ENCODE data around the gene TMPRSS7.
A peak's percentile ranks its signal among the peaks of the same experiment; 100 is the strongest.
"Not testable (repeated sequence)": the region's sequence is repeated elsewhere in the genome, so short reads cannot be mapped to it uniquely, and the experiment has no call there.

The TMPRSS7 gene

GRCh38 chr3:112061152-112061551, 26.6 kb downstream of the TMPRSS7 start:
- no peak for DNase-seq (ENCODE audit: low spot score)

- DNase-seq (ENCODE audit: low spot score) = not testable (repeated sequence)
Observed at GRCh38 chr3:112072387-112073060, 38.0 kb downstream of the TMPRSS7 start.

- no peak for DNase-seq (ENCODE audit: low spot score)
Observed at GRCh38 chr3:112074006-112074405, 39.5 kb downstream of the TMPRSS7 start.

GRCh38 chr3:112074616-112075497, 40.3 kb downstream of the TMPRSS7 start:
- no peak for DNase-seq (ENCODE audit: low spot score)

- DNase-seq (ENCODE audit: low spot score) = no peak
Observed at GRCh38 chr3:112078125-112079083, 43.9 kb downstream of the TMPRSS7 start.

GRCh38 chr3:112083239-112083638, 48.7 kb downstream of the TMPRSS7 start:
- no peak for DNase-seq (ENCODE audit: low spot score)

- DNase-seq (ENCODE audit: low spot score) = no peak
Observed at GRCh38 chr3:112084980-112085705, 50.6 kb downstream of the TMPRSS7 start.

- DNase-seq (ENCODE audit: low spot score) = no peak
Observed at GRCh38 chr3:112085735-112086075, 51.2 kb downstream of the TMPRSS7 start.

GRCh38 chr3:112086076-112086854, 51.7 kb downstream of the TMPRSS7 start, which contains the start of gene C3orf52:
Gene C3orf52 (plus strand): TSS chr3:112086389. CDS start chr3:112086408, 19 bp downstream.
- peak; percentile 16 for DNase-seq (ENCODE audit: low spot score)

- no peak for DNase-seq (ENCODE audit: low spot score)
Observed at GRCh38 chr3:112086875-112087524, 52.5 kb downstream of the TMPRSS7 start.

GRCh38 chr3:112087746-112088145, 53.2 kb downstream of the TMPRSS7 start:
- DNase-seq (ENCODE audit: low spot score) = no peak

- no peak for DNase-seq (ENCODE audit: low spot score)
Observed at GRCh38 chr3:112088944-112089343, 54.4 kb downstream of the TMPRSS7 start.

GRCh38 chr3:112089956-112090886, 55.7 kb downstream of the TMPRSS7 start:
- no peak for DNase-seq (ENCODE audit: low spot score)

- DNase-seq (ENCODE audit: low spot score) = no peak
Observed at GRCh38 chr3:112090887-112091586, 56.5 kb downstream of the TMPRSS7 start.

- no peak for DNase-seq (ENCODE audit: low spot score)
Observed at GRCh38 chr3:112092496-112093179, 58.1 kb downstream of the TMPRSS7 start.

- no peak for DNase-seq (ENCODE audit: low spot score)
Observed at GRCh38 chr3:112093180-112093522, 58.6 kb downstream of the TMPRSS7 start.

GRCh38 chr3:112095731-112096130, 61.2 kb downstream of the TMPRSS7 start:
- DNase-seq (ENCODE audit: low spot score) = no peak

- DNase-seq (ENCODE audit: low spot score) = no peak
Observed at GRCh38 chr3:112096176-112096575, 61.6 kb downstream of the TMPRSS7 start.

Data from cerebellar cortex (tissue), 1 donor.